GM12892 (cell line): Measurements from ENCODE around the gene SYNDIG1.

Experiments used
- DNase-seq: peaks from one replicate; pipeline ENCODE4 v3.0.0; 2011; ENCODE audit not compliant: insufficient read length
- FAIRE-seq: peaks from 2 replicates; lab custom pipeline; 2011; peaks lifted over from hg19 to GRCh38; lab: Jason Lieb, UNC
- POLR2A ChIP-seq: IDR thresholded peaks from 2 replicates; pipeline ENCODE4 v1.6.1; 2011; ENCODE audit warnings: low read depth, low read length, control low read depth
- POLR2AphosphoS5 ChIP-seq: IDR thresholded peaks from 2 replicates; pipeline ENCODE4 v1.6.1; 2011; ENCODE audit warnings: low read depth, low read length, control low read depth
- TAF1 ChIP-seq: IDR thresholded peaks from 2 replicates; pipeline ENCODE4 v1.6.1; 2011; ENCODE audit warnings: low read depth, mild to moderate bottlenecking, control low read depth, low read length, borderline replicate concordance

Gene SYNDIG1

DNA sequence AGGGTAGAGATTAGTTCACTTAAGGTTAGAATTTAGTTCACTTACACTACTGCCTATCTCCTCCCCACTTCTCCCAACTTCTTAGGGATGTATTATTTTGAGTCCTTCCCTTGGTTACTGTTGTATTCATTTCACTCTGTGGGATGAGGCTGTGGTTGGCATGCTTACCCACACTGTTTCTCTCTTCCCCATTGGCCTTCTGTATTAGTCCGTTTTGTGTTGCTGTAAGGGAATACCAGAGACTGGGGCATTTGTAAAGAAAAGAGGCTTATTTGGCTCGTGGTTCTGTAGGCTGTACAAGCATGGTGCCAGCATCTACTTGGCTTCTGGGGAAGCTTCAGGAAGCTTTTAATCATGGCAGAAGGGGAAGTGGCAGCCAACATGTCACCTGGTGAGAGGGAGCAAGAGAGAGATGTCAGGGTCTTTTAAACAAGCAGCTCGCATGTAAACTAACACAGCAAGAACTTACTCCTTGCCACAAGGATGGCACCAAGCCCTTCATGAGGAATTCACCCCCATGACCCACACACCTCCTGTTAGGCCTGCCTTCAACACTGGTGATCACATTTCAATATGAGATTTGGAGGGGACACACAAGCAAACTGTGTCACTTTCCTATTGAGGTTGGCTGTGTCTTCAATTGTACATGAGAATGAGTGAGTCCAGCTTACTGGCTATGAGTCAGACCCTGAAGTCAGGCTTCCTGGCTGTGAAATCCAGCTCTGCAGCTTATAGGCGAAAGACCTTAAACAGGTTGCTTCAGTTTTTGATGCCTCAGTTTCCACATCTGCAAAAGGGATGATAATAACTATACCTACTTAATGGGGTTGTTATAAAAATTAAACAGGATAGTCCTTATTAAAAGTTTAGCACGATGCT lies 53.3 kb downstream of the SYNDIG1 start:
- no peak for DNase-seq
- no peak for FAIRE-seq
- no peak for TF ChIP-seq POLR2AphosphoS5
- TF ChIP-seq POLR2A: no peak
- TF ChIP-seq TAF1: no peak

DNA sequence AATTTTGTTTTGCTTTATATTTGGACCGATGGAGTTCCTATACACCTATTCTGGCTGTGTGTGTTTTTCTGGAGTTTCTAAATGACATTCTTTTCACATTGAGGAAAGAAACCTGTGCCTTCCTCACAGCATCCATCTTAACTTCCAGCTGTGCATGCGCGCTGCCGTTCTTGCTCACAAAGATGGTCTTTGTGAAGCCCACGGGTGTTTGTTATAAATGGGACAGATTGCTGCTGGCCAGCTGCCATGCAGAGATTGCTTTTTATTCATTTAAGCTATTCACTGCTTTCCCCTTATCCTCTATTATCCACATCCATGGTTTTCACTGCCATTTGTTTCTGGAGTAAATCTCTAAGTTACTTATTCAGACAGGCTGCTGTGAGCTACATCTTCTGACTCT lies 54.2 kb downstream of the SYNDIG1 start:
- FAIRE-seq: no peak
- no peak for DNase-seq
- TF ChIP-seq POLR2A (no peak), TAF1 (no peak), POLR2AphosphoS5 (no peak)

DNA sequence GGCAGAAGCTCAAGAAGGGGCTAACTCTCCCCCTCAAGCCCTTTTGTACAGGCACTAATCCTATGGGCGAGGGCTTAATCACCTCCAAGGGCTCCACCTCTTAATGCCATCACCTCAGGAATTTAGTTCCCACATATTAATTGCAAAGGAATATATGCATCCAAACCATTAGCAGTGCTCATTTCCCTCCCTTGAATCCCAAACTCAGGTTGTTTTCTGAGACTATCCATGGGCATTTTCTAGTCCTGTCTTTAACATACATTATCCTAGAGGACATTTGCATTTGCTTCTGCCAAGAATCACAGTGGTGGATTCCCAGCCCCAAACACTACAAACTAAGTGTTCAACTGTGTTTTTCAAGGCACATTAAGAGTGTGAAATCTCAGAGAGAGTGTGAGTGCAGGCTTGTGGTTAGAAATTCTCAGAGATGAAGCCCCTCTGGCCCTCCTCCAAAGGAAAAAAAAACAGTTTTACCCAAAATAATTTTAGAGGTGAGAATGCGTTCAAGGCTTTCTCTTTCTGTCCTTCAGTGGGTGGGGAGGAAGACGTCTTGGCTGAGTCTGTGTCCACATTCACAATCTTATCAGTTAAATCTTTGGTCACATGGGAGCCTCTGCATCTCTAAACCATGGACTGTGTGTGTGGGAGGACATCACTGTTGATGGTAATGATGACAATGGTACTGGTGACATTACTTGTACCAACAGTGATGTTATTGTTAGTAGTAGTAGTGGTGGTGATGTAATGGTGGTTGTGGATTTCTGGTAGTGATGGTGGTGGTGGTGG lies 59.3 kb downstream of the SYNDIG1 start:
- no peak for TF ChIP-seq TAF1
- TF ChIP-seq POLR2AphosphoS5: no peak
- no peak for TF ChIP-seq POLR2A
- DNase-seq: no peak
- FAIRE-seq: no peak

DNA sequence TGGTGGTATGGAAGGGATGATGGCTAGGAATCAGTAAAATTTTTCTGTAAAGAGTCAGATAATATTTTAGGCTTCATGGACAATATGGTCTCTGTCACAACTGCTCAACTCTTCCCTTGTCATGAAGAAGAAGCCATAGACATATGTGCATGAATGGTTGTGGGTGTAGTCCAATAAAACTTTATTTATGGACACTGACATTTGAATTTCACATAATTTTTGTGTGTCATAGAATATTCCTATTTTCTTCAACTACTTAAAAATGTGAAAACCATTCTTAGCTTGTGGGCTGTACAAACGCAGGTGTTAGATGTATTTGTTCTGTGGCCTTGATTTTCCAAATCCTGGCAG lies 59.9 kb downstream of the SYNDIG1 start:
- TF ChIP-seq TAF1: no peak
- no peak for TF ChIP-seq POLR2AphosphoS5
- TF ChIP-seq POLR2A: no peak
- FAIRE-seq (no peak), DNase-seq (no peak)

DNA sequence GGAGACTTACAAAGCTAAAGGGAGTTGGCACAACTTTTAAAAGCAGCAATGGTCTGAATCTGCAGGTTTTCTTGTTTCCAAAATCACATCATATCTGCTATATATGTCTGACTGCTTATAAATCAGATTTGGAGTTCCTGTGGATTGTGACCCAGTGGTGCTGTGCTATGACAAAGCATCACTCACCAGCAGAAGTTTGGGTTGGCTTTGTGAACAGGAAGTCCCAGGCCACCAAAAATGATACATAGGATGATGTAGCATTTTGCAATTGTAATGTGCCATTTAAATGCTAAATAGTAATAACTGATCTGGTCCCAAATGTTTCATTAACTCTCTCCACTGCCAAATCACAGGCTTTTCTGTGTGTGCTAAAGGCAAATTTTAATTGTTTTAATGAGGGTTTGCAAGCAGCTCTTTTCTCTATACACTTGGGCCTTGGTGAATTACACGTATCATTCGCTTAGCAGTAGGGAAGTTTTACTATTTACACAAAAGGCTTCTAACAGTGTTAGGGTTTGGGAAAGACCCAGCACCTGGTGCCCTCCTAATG lies 60.8 kb downstream of the SYNDIG1 start:
- FAIRE-seq (no peak), DNase-seq (no peak)
- TF ChIP-seq POLR2A (no peak), POLR2AphosphoS5 (no peak), TAF1 (no peak)

DNA sequence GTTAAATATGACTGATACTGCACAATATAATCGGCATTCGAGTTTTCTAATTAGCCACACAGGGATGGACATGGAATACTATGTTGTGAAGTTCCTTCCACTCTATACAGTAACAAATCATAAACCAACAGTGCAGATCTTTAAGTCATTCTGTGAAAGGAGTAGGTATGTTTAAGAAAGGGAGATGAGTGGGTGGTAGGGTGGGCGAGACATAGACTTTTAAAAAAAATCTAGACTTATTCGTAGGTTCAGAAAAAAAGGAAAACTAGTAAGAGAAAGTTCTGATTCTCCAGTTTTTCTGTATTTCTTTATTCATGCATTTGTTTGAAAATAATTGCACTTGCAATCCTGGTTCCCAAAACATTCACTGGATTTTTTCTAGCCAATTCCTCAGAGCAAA lies 61.8 kb downstream of the SYNDIG1 start:
- TF ChIP-seq TAF1 (no peak), POLR2AphosphoS5 (no peak), POLR2A (no peak)
- no peak for FAIRE-seq
- no peak for DNase-seq

DNA sequence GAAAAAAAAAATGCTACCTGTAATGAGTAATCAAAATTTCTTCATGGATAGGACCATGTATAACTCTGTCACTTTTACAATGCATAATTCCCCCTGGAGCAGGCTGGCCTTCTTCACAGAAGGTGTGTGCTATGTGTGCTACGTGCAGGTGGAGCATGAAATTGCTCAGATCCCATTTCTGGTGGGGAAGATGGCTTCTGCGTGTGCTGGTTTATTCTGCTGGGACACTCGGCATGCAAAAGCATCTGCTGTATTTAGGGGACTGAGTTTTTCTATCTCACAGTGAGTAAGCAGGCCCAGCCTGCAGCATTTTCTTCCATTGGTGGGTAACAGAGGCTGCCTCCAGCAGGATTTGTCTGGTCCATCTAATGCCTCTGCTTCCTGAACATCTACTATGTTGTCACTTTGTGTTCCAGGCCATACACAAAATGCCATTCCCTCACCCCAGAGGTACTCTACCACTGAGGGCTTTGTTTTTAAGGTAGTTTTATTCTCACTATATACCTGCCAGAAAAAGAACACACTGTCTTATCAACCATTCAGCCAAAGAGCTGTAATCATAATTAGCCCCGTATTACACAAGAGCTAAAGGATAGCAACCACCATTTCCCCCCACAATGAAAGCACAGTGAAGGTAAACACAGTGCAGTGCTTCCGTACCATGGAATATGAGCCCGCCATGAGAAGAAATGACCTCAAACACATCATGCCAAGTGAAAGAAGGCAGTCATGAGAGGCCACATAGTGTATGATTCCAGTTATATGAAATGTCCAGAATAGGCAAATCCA lies 62.4 kb downstream of the SYNDIG1 start:
- no peak for TF ChIP-seq POLR2A
- TF ChIP-seq TAF1: no peak
- no peak for TF ChIP-seq POLR2AphosphoS5
- FAIRE-seq: no peak
- DNase-seq: no peak

DNA sequence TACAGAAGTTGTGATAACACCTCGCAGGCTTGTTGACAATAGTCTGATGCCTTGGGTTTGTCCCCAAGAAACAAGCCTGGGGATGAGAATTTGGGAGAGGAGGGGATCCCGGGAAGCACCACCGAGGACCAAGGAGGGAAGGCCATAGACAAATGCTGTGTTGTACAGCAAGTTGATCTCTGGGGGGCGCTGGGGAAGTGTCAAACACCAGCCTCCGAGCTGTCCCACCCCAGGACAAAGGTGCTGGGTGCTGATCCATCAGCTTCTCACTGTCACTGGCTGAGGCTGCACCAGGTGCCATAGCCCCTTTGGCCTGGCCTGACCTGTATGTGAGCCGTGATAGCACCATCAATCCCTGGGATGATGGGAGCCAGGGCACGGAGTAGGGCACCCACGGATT lies 64.0 kb downstream of the SYNDIG1 start:
- FAIRE-seq (no peak), DNase-seq (no peak)
- no peak for TF ChIP-seq TAF1
- TF ChIP-seq POLR2A: no peak
- no peak for TF ChIP-seq POLR2AphosphoS5

DNA sequence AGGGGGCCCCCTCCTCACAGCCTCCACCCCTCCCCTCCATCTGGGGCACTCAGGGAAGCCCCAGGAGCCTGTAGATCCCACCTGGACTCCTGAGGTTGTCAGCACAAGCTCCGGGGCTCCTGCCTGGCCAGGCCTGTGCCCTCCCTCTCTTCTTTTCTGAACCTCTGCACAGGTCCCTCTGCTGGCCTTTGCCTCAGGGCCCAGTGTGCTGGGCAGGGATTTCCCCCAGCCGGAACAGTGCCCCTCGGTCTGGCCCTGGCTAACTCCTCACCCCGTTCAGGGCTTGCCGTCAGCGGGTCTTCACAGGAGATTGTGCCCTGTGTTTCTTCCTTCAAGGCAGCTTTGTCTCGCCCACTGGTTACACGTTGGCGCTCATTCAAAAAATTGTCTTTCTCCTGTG lies 64.9 kb downstream of the SYNDIG1 start:
- FAIRE-seq (no peak), DNase-seq (no peak)
- no peak for TF ChIP-seq POLR2A
- no peak for TF ChIP-seq POLR2AphosphoS5
- TF ChIP-seq TAF1: no peak

DNA sequence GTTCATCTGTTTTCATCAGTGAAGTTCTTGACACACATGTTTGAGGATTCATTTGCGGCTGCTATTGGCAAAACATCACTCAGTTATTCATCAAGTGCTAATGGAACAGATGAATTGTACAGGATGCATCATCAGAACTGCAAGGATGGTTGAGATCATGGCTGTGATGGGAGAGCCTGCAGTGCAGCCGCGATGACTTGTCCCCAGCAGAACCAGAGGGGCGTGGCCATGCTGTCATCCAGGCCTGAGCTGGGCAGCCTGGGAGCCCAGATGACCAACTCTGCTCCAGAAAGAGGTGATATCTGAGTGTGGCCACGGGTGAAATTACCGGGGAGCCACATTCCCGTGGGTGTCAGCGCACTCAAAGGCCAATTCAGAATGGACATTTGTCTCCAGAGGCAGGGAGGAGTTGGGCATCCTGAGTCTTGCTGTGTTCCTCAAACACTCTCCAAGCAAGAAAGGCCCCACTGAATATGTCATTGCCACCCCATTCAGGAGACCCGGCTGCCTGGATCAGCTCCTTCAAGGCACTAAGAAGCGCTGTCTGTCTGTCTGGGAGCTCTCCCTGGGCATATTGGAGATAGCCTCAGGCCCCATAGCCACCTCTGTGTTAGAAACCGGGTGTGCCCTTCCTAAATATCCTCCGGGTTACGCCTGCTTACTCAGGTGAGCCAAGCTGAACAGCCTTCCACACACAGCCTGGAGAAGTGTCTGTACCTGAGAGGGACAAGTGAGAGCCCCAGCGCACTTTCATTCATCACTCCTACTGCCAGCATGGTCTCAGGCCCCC lies 66.7 kb downstream of the SYNDIG1 start:
- no peak for FAIRE-seq
- no peak for TF ChIP-seq TAF1
- no peak for TF ChIP-seq POLR2AphosphoS5
- no peak for TF ChIP-seq POLR2A
- no peak for DNase-seq
